Prostate gland (tissue), 2 donors: Measurements from ENCODE around the gene TMTC3. TPM values are rescaled to one million over a fixed set of nuclear protein-coding genes. Genes with fewer than 3 reads are reported as not detected.

ENCODE experiments used
- DNase-seq: peaks from one replicate; pipeline ENCODE4 v3.0.0-alpha.2; 2019; ENCODE audit warnings: low spot score
- H3K27ac ChIP-seq, 2 donors: fragments of 200-600 bp; sonication (generic); 2 replicates each; pipeline ENCODE4 v1.5.1; 2017 to 2019
- H3K27me3 ChIP-seq: fragments of 200-600 bp; sonication (generic); replicated peaks from 2 replicates; pipeline ENCODE4 v1.5.1; 2019; ENCODE audit not compliant: insufficient read depth
- H3K36me3 ChIP-seq, 2 donors: fragments of 200-600 bp; sonication (generic); 1 replicate in 1 of 2; 2 replicates in 1 of 2; pipeline versions ENCODE4 v1.5.1 to v1.8.1; 2017 to 2019
- H3K4me1 ChIP-seq: fragments of 200-600 bp; sonication (generic); replicated peaks from 2 replicates; pipeline ENCODE4 v1.5.1; 2019
- H3K4me3 ChIP-seq, 2 donors: fragments of 200-600 bp; sonication (generic); 2 replicates each; pipeline ENCODE4 v1.5.1; 2017 to 2019
- H3K9me3 ChIP-seq: fragments of 200-600 bp; sonication (generic); 2 replicates; pipeline ENCODE4 v1.5.1; 2017
- CTCF ChIP-seq, 4 experiments: fragments of 200-600 bp in 2 of 4; fragments of 450-650 bp in 2 of 4; sonication (generic) in 2 of 4; IDR thresholded peaks; 1 replicate in 3 of 4; 2 replicates in 1 of 4; pipeline ENCODE4 v1.5.1; 2016 to 2019; ENCODE audit warnings: antibody characterized with exemption in 4 of 4, mild to moderate bottlenecking in 2 of 4, moderate library complexity in 2 of 4
- POLR2A ChIP-seq: fragments of 450-650 bp; IDR thresholded peaks from one replicate; pipeline ENCODE4 v1.6.1; 2016; ENCODE audit warnings: antibody characterized with exemption, mild to moderate bottlenecking
- POLR2AphosphoS5 ChIP-seq: sonication (generic); formaldehyde crosslinking; IDR thresholded peaks from one replicate; pipeline ENCODE4 v1.6.1; 2017; ENCODE audit warnings: antibody characterized with exemption
- WGBS: methylation state at CpG from one replicate; pipeline ENCODE4 v1.1.5; 2018; 5-methylcytosine and 5-hydroxymethylcytosine counted together
- intact Hi-C: fragments of 100-400 bp; cut with DNase I; formaldehyde crosslinking; loops from one replicate; pipeline ENCODE4 v1.14.2; 2022
- total RNA-seq, 2 donors: library from RNA; depleted of rRNA; stranded (reverse); fragments of >200 nt; gene quantifications; one replicate each; pipeline ENCODE4 v1.1.0, GENCODE V29; 2016

Gene TMTC3
- total RNA-seq, 2 donors from 2014 or later = 15.1 to 23.6 TPM

DNA sequence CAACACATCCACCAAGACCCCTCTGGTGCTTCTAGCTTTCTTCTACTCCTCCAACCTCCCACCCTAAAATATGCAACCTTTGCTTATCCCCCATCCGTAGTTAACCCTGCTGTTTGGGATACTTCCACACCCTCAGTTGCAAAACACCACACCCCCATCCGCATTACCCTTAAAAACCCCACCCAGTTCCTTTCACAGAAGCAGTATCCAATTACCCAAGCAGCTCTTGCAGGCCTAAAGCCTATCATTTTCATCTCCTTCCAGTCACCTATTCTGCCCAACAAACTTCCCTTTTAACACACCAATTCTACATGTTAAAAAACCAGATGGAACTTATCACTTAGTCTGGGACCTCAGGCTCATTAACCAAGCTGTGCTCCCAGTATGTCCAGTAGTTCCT lies 88.2 kb downstream of the TMTC3 start:
- no peaks in the 10 kb centered on the region for H3K27me3 ChIP-seq
- H3K27ac ChIP-seq = no peak overlapping the region
- no peak for DNase-seq
- no peak for TF ChIP-seq POLR2AphosphoS5
- 90% methylated on average over 2 of the region's 2 CpGs for WGBS
- no peak overlapping the region for H3K4me3 ChIP-seq
- H3K4me1 ChIP-seq = no peaks in the 10 kb centered on the region
- no peaks in the 10 kb centered on the region for H3K9me3 ChIP-seq
- no peaks in the 10 kb centered on the region for H3K36me3 ChIP-seq
- intact Hi-C loops = no loop called here

DNA sequence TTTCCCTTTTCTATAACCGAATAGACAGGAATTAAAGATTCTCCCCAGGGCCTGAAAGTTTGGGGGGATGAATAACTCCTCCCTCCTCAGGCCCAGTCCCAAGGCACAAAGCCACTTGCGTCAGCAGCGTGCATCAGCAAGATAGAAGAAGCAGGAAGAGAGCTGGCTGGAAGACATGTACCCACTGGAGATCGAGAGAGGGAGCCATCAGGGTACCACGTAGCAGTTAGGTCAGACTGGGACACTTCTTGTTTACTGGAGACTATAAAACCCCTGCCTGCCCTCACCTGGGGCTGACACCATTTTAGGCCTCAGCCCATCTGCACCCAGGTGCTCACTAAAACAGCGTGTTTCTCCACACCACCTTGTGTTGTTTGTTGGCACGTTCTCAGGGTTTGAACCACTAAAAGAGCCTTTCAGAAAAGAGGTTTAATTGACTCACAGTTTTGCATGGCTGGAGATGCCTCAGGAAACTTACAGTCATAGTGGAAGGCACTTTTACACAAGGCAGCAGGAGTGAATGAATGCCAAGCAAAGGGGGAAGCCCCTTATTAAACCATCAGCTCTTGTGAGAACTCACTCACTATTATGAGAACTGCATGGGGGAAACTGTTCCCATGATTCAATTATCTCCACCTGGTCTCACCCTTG lies 93.2 kb downstream of the TMTC3 start:
- H3K4me3 ChIP-seq = no peak overlapping the region
- no peak overlapping the region for H3K27ac ChIP-seq
- no peaks in the 10 kb centered on the region for H3K9me3 ChIP-seq
- TF ChIP-seq POLR2AphosphoS5 (no peak), CTCF (IDR thresholded peaks at IDR 0.05) (no peak), POLR2A (no peak)
- H3K27me3 ChIP-seq = no peaks in the 10 kb centered on the region
- intact Hi-C loops = no loop called here
- WGBS = 94% methylated on average over 7 of the region's 7 CpGs
- no peaks in the 10 kb centered on the region for H3K4me1 ChIP-seq
- no peaks in the 10 kb centered on the region for H3K36me3 ChIP-seq
- no peak for DNase-seq

GRCh38 chr12:88237954-88238353 lies 95.8 kb downstream of the TMTC3 start:
- Histone ChIP-seq H3K4me3 (no peak overlapping the region), H3K9me3 (no peaks in the 10 kb centered on the region), H3K36me3 (no peaks in the 10 kb centered on the region), H3K27me3 (no peaks in the 10 kb centered on the region), H3K27ac (no peak overlapping the region), H3K4me1 (no peaks in the 10 kb centered on the region)
- intact Hi-C loops = no loop called here
- no peak for TF ChIP-seq POLR2A
- no peak for TF ChIP-seq POLR2AphosphoS5
- DNase-seq = no peak

GRCh38 chr12:88238406-88238805 lies 96.3 kb downstream of the TMTC3 start:
- intact Hi-C loops = no loop called here
- WGBS = 100% methylated on average over 1 of the region's 1 CpG

GRCh38 chr12:88241862-88242570 lies 99.9 kb downstream of the TMTC3 start:
- Histone ChIP-seq H3K9me3 (no peaks in the 10 kb centered on the region), H3K27me3 (no peaks in the 10 kb centered on the region), H3K27ac (no peak overlapping the region), H3K4me1 (no peaks in the 10 kb centered on the region), H3K4me3 (no peak overlapping the region), H3K36me3 (no peaks in the 10 kb centered on the region)
- WGBS = 90% methylated on average over 4 of the region's 4 CpGs
- intact Hi-C loops = no loop called here
- no peak for TF ChIP-seq POLR2AphosphoS5
- TF ChIP-seq POLR2A = no peak
- TF ChIP-seq CTCF (IDR thresholded peaks at IDR 0.05) = no peak
- no peak for DNase-seq

More at GRCh38 chr12:88238406-88238805, 96.3 kb downstream of the TMTC3 start:
- Histone ChIP-seq H3K9me3 (no peaks in the 10 kb centered on the region), H3K27ac (no peak overlapping the region), H3K27me3 (no peaks in the 10 kb centered on the region), H3K4me3 (no peak overlapping the region), H3K36me3 (no peaks in the 10 kb centered on the region), H3K4me1 (no peaks in the 10 kb centered on the region)
- DNase-seq = no peak
- TF ChIP-seq CTCF (IDR thresholded peaks at IDR 0.05) (no peak), POLR2A (no peak), POLR2AphosphoS5 (no peak)

- TF ChIP-seq POLR2A = no peak
- no peak for TF ChIP-seq POLR2AphosphoS5
- no peak for TF ChIP-seq CTCF (IDR thresholded peaks at IDR 0.05)
- H3K4me1 ChIP-seq = no peaks in the 10 kb centered on the region
- no peak overlapping the region for H3K27ac ChIP-seq
- intact Hi-C loops = no loop called here
- H3K27me3 ChIP-seq = no peaks in the 10 kb centered on the region
- WGBS = 63% methylated on average over 1 of the region's 1 CpG
- H3K9me3 ChIP-seq = no peaks in the 10 kb centered on the region
- no peaks in the 10 kb centered on the region for H3K36me3 ChIP-seq
- DNase-seq = no peak
- H3K4me3 ChIP-seq = no peak overlapping the region
Measured at GRCh38 chr12:88242571-88242925, 100.4 kb downstream of the TMTC3 start.
